IPS-15b (cell line): ENCODE results near the gene CES5A.
"Not testable (repeated sequence)": the region's sequence is repeated elsewhere in the genome, so short reads cannot be mapped to it uniquely, and the experiment has no call there.

Experiments
- H3K27me3 ChIP-seq: one replicate; pipeline ENCODE4 v1.6.1; 2013; ENCODE audit warnings: low read length; ENCODE audit not compliant: control insufficient read depth, insufficient read depth
- H3K36me3 ChIP-seq: one replicate; pipeline ENCODE4 v1.6.1; 2013; ENCODE audit warnings: low read length; ENCODE audit not compliant: control insufficient read depth, insufficient read depth
- H3K4me1 ChIP-seq: one replicate; pipeline ENCODE4 v1.6.1; 2013; ENCODE audit warnings: mild to moderate bottlenecking, low read length; ENCODE audit not compliant: control insufficient read depth, insufficient read depth
- H3K4me3 ChIP-seq: one replicate; pipeline ENCODE4 v1.5.1; 2013; ENCODE audit warnings: low read depth, low read length
- H3K9ac ChIP-seq: one replicate; pipeline ENCODE4 v1.6.1; 2013; ENCODE audit warnings: low read depth, mild to moderate bottlenecking, low read length
- H3K9me3 ChIP-seq: one replicate; pipeline ENCODE4 v1.6.1; 2013; ENCODE audit warnings: mild to moderate bottlenecking, low read length; ENCODE audit not compliant: control insufficient read depth, insufficient read depth

Gene CES5A

DNA sequence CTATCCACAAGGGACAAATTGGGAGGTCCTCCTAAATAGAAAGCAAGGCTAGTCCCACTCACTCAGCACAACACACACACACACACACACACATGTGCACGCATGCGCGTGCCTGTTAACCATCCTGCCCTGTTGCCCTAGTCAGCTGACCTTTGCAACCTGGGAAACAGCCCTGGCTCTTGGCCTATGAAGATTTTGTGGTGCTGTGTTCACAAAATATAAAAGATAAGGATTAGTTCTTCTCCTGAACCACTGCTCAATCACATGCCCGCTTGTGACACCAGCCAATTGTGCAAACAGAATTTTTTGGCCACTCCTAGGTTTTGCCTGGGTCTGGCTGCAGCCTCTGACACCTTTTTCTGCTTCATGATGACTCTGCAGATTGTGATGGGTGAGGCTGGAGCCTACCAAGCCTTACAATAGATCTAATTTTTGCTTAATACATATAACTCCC lies 39.0 kb downstream of the CES5A start:
- Histone ChIP-seq H3K4me1 (no peaks in the 10 kb centered on the region), H3K27me3 (no peaks in the 10 kb centered on the region), H3K9me3 (no peaks in the 10 kb centered on the region), H3K36me3 (no peaks in the 10 kb centered on the region), H3K4me3 (no peak overlapping the region), H3K9ac (no peak overlapping the region)

DNA sequence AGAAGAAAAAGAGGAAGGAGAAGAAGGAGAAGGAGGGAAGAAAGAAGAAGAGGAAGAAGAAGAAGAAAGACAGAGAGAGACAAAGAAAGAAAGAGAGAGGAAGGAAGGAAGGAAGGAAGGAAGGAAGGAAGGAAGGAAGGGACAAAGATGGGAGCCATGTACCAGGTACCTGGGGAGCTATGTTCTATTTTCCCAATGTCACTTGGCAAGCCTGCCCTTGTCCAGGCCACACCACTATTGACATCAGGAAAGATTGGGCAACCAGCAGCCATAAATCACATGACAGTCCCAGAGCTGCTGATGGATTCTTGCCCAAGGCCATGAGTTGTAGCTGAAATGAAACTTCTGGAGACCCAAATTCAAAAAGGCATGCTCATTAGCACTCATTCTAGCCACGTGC lies 39.6 kb downstream of the CES5A start:
- no peak overlapping the region for H3K9ac ChIP-seq
- H3K4me1 ChIP-seq: no peaks in the 10 kb centered on the region
- no peaks in the 10 kb centered on the region for H3K36me3 ChIP-seq
- no peaks in the 10 kb centered on the region for H3K27me3 ChIP-seq
- no peak overlapping the region for H3K4me3 ChIP-seq
- H3K9me3 ChIP-seq: no peaks in the 10 kb centered on the region

DNA sequence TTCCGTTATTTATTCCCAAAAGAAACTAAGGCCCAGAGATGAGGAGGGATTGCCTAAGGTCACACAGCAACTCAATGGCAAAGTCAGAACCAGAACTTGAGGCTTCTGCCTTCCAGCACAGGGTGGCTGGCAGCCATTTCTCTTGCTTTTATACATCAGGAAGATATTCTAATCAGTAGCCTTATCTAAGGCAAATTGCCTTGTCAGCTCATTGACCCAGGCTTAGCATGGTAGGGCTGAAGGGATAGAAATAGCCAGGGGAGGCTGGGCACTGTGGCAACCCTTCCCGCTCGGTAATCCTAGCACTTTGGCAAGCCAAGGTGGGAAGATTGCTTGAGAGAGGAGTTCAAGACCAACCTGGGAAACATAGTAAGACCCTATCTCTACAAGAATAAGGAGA lies 40.0 kb downstream of the CES5A start:
- not testable (repeated sequence) for H3K27me3 ChIP-seq, H3K4me3 ChIP-seq, H3K36me3 ChIP-seq, H3K9ac ChIP-seq, H3K9me3 ChIP-seq, H3K4me1 ChIP-seq

DNA sequence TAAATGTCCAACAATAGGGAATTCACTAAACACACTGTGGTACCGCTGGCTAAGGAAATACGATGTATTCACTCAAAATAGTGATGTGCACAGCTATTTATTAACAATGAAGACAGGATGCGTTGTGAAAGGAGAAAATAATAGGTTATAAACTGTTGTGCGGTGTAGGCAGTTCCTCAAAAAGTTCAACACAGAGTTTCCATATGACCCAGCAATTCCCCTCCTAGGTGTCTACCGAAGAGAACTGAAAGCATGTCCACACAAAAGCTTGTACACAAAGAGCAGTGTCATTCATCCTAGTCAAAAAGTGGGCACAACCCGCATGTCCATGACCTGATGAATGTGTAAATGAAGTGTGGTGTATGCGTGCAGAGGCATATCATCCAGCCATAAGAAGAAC lies 41.1 kb downstream of the CES5A start:
- Histone ChIP-seq H3K9me3 (no peaks in the 10 kb centered on the region), H3K9ac (no peak overlapping the region), H3K4me1 (no peaks in the 10 kb centered on the region), H3K4me3 (no peak overlapping the region), H3K27me3 (no peaks in the 10 kb centered on the region), H3K36me3 (no peaks in the 10 kb centered on the region)

DNA sequence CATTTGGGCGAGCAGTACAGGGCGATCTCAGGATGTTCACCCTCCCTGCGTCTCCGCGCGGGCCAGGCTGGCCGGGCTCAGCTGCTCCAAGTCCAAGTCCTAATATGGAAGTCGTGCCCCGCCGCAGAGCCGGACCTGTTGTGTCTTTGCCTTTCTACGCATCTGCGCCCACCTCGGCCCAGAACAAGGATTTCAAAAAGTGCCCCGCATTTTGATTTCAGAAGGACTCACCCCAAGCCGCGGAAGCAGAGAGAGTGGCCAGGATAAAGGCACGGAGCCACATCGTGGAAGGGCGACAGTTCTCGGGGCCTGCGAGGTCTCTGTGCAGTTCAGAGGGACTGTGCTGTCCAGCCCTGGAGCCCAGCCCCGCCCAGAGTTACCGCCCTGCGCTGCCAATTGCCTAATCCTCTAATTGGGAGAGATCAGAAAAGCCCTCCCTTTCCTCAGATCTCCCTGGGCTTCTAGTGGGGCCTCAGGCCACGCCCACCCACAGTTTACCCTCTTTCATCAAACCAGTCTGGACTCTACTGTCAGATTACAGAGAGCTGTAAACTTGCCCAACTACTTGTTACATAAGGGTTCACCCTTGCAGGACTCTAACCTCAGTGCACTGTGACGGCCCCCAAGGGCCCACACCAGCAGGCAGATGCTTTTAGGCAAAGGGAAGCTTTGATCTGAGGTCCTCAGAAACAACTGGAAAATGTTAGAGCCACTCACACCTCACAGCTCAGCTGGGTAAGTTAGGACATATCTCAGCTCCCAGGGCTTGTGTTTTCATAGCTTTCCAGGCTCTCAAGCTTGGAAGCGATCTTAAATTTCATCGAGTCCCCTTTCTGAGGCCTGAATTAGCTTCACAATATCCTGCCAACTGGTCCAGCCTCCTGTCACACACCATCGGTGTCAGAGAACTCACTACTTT lies 42.1 kb downstream of the CES5A start, which contains the start of gene CES1:
CES1 (minus strand) TSS at position 324 of the 919 bp plus-strand sequence; CDS start at position 283, 41 bp downstream.
- Histone ChIP-seq H3K4me3 (no peak within 1 kb of the TSS), H3K9ac (no peak within 1 kb of the TSS), H3K27me3 (no peaks in the 10 kb centered on the region), H3K4me1 (no peaks in the 10 kb centered on the region), H3K9me3 (no peaks in the 10 kb centered on the region), H3K36me3 (no peaks in the 10 kb centered on the region)

DNA sequence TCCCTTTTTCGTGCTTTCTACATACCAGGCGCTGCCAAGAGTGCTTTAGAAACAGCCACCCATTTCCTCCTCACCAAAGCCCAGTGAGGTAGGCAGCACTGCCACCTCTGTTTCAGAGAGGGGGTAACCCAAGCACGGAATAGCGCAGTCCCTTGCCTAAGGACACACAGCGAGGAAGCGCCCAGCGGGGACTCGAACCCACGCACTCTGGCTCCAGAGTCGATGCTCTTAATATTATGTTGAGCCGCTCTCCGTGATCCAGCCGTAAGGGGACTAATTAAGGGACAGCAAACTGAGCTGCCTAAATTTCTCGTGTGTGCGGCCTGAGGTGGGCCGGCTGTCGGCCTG lies 42.8 kb downstream of the CES5A start:
- Histone ChIP-seq H3K36me3 (no peaks in the 10 kb centered on the region), H3K27me3 (no peaks in the 10 kb centered on the region)

GRCh38 chr16:55830658-55831294 lies 44.4 kb downstream of the CES5A start:
- H3K36me3 ChIP-seq: no peaks in the 10 kb centered on the region
- H3K9ac ChIP-seq: no peak overlapping the region
- no peak overlapping the region for H3K4me3 ChIP-seq
- H3K9me3 ChIP-seq: no peaks in the 10 kb centered on the region
- no peaks in the 10 kb centered on the region for H3K27me3 ChIP-seq
- no peaks in the 10 kb centered on the region for H3K4me1 ChIP-seq

More for the DNA sequence above, 42.8 kb downstream of the CES5A start:
- Histone ChIP-seq H3K4me3 (no peak overlapping the region), H3K4me1 (no peaks in the 10 kb centered on the region), H3K9me3 (no peaks in the 10 kb centered on the region), H3K9ac (no peak overlapping the region)

- H3K36me3 ChIP-seq, H3K27me3 ChIP-seq, H3K9ac ChIP-seq, H3K4me1 ChIP-seq, H3K4me3 ChIP-seq, H3K9me3 ChIP-seq: not testable (repeated sequence)
Measured at GRCh38 chr16:55829232-55829631, 45.9 kb downstream of the CES5A start.

GRCh38 chr16:55828680-55829079 lies 46.5 kb downstream of the CES5A start:
- Histone ChIP-seq H3K4me1 (no peaks in the 10 kb centered on the region), H3K27me3 (no peaks in the 10 kb centered on the region), H3K9me3 (no peaks in the 10 kb centered on the region), H3K4me3 (no peak overlapping the region), H3K9ac (no peak overlapping the region), H3K36me3 (no peaks in the 10 kb centered on the region)

DNA sequence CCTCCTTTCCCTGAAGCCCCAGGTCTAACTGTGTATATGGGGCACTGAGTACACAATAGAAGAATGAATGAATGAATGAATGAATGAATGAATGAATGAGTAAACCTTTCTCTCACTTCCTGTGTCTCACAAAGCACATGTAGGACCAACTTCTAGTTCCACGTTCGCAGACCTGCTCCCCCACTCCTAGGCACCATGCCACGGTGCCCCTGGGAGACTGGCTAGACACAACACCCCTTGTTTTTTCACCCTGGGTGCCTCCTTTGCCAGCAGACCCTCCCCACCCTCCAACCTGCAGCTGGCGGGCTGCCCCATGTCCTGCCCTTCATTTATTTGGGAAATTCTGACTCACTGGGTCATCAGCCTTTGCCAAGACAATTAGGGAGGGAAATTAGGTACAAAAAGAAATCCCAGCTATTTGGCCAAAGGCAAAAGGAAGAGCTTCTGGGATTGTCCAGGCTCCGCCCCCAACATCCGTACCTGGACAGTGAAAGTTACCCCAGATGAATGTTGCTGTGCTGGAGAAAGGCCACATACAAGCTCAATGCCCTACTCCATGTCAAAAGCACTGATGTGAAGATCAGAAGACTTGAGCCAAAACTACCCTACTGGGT lies 50.0 kb downstream of the CES5A start:
- H3K4me1 ChIP-seq: no peaks in the 10 kb centered on the region
- no peak overlapping the region for H3K9ac ChIP-seq
- no peaks in the 10 kb centered on the region for H3K9me3 ChIP-seq
- H3K36me3 ChIP-seq: no peaks in the 10 kb centered on the region
- no peak overlapping the region for H3K4me3 ChIP-seq
- no peaks in the 10 kb centered on the region for H3K27me3 ChIP-seq

- Histone ChIP-seq H3K9ac (no peak overlapping the region), H3K36me3 (no peaks in the 10 kb centered on the region), H3K27me3 (peaks cover 2% of the 10 kb centered on the region), H3K4me1 (no peaks in the 10 kb centered on the region), H3K9me3 (no peaks in the 10 kb centered on the region), H3K4me3 (no peak overlapping the region)
Measured at GRCh38 chr16:55824473-55825000, 50.6 kb downstream of the CES5A start.
